Stimulated activated CD4-positive, alpha-beta T cell treated with anti-CD3 and anti-CD28 coated beads, TNF-alpha, amount 100 ng/mL, for 24 hours (primary cell): Measurements from ENCODE around the gene ZNF839.
A peak's percentile ranks its signal among the peaks of the same experiment; 100 is the strongest.
"Not testable (repeated sequence)": the region's sequence is repeated elsewhere in the genome, so short reads cannot be mapped to it uniquely, and the experiment has no call there.

Source experiments
- DNase-seq, 3 experiments: peaks; one replicate each; pipeline ENCODE4 v3.0.0-alpha.2; 2020; ENCODE audit warnings: low read depth in 3 of 3

The ZNF839 gene

GRCh38 chr14:102314242-102315011 is 5.1 kb upstream of the ZNF839 start:
- DNase-seq, result peak; percentile 64 to 78 (median 67)

- no peak for DNase-seq
Measured at GRCh38 chr14:102315121-102315520, 4.4 kb upstream of the ZNF839 start.

- DNase-seq, result no peak
Measured at GRCh38 chr14:102316338-102316742, 3.2 kb upstream of the ZNF839 start.

GRCh38 chr14:102316743-102317563 is 2.6 kb upstream of the ZNF839 start:
- DNase-seq, result peak; percentile 92 to 96 (median 92)

- peak in 1 of 3 experiments; percentile 15 for DNase-seq
Measured at GRCh38 chr14:102317564-102318248, 1.8 kb upstream of the ZNF839 start.

DNA sequence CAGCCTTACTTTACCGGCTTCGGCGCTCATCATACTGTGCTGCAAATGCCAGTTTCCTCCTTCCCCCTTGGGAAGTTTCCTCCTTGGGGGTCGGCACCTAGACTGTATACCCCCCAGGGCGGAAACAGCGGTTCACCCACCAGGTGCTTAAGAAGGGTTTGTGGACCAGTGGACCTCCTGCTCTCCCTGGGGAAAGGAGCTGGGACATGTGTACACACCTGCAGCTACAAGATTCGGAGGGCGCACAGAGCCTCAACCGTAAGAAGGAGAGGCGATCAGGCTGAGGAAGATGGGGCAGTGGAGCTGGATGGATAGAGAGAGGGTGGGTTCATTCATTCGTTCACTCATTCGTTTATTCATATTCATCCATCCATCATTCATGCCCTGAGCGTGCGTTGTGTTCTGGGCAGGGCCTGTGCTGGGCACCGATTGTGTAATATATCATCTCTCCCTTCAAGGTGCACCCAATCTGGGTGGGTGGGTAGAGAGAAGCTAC is 717 bp upstream of the ZNF839 start:
- DNase-seq, result no peak

GRCh38 chr14:102320033-102320660 is 601 bp downstream of the ZNF839 start:
- DNase-seq, result peak in 1 of 3 experiments; percentile 35

DNA sequence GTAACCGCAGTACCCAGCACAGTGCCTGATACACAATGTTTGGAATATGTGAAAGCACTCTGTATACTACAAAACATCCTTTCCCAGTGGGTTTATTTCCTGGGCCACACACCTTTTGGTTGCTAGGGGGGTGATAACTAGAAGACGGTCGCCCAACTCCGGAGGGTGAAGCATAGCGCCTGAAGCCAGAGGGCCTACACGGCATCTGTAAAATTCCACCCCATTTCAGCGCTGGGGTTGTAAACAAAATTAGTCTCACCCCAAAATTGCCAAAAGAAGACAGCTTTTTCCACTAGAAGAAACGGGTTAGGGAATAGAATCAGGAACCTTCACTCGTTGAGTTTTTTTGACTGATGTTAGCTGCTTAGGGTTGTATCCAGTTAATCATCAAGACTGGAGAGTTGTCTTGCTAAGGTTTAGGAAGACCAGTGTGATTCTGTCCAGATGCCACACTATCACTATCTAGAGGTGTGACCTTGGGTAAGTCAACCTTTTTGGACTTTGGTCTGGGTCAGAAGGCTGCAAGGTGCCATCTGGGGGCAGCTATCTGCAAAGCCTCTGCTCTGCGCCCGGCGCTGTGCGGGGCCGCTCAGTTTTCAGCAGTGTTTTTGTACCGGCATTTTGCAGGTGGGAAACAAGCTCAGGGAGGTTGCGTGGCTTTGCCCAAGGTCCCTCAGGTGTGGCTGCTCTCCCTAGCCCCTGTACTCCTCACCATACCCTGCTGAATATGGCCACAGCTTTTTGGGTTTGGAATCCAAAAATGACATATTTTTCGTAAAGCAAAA is 1.3 kb downstream of the ZNF839 start:
- DNase-seq, result no peak

- DNase-seq, result no peak
Measured at GRCh38 chr14:102321456-102322422, 2.2 kb downstream of the ZNF839 start.

GRCh38 chr14:102323102-102323501 is 3.6 kb downstream of the ZNF839 start:
- DNase-seq, result no peak

DNA sequence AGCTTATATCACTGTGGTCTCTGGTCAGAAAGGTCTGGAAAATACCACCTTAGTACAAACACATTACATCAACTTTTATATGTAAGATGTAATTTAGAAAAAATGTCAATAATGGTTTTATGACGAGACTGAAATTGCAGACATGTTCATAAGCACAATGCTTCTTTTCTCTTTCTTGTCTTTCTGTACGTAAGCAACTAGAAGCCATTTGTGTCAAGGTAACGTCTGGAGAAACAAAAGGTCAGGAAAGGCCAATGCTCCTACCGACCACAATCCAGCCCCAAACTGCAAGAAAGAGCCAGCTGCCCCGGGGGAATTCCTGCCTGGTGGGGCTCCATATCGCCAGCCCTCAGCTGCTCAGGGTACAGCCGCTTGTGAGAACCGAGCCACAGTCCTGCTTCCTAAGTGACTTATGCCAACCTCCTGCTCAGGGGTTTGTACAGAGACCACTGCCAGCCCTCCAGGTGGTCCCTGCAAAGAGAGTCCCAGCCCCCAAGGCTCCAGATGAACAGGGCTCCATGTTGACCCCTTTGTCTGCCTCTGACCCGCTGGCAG is 6.3 kb downstream of the ZNF839 start:
- no peak for DNase-seq

DNA sequence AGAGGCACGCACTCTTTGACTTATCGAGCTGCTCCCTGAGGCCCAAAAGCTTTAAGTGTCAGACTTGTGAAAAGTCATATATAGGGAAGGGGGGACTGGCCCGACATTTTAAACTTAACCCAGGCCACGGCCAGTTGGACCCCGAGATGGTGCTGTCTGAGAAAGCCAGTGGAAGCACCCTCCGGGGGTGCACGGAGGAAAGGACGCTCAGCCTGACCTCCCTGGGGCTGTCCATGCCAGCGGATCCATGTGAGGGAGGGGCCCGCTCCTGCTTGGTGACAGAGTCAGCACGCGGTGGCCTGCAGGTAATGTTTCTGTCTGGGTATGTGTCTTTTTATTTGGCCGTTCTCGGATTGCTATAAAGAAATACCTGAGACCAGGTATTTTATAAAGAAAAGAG is 7.0 kb downstream of the ZNF839 start:
- DNase-seq, result no peak

DNA sequence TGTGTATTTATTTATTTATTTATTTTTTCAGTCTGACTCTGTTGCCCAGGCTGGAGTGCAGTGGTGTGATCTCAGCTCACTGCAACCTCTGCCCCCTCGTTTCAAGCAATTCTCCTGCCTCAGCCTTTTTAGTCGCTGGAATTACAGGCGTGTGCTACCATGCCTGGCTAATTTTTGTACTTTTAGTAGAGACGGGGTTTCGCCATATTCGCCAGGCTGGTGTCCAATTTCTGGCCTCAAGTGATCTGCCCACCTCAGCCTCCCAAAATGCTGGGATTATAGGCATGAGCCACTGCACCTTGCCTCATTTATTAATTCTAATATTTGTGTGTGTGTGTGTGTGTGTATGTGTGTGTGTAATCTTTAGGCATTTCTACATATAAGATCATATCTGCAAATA is 9.8 kb downstream of the ZNF839 start:
- DNase-seq, result not testable (repeated sequence)

DNA sequence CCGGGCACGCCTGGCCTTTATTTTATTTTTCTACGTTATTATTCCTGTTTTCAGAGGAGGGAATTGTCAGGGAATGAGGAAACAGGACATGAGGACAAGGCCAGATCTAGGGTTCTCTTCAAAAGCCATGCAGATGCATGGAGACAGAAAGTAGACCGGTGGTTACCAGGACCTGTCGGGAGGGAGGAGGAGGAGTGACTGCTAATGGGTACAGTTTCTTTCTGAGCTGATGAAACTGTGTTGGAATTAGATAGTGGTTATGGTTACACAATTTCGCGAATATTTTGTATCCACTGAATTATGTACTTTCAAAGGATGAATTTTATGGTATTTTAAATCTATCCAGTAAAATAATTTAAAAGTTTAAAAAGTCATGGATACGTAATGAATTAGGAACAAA is 11.3 kb downstream of the ZNF839 start:
- no peak for DNase-seq

DNA sequence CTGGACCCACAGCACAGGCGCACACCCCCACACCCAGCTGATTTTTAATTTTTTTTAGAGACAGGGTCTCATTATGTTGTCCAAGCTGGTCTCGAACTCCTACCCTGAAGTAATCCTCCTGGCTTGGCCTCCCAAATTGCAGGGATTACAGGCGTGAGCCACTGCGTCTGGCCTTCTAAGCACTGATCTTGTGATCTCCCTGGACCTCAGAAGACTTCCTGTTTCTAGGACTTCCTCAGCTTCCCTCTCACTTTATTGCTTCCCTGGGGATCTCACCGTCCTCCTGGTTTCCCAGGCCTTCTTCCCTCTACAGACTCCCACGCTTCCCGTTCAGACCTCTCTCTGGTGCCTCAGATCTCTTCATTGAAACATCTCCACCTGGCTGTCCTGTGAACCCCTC is 13.8 kb downstream of the ZNF839 start:
- DNase-seq, result no peak

- no peak for DNase-seq
Measured at GRCh38 chr14:102333795-102334705, 14.5 kb downstream of the ZNF839 start.

- DNase-seq, result no peak
Measured at GRCh38 chr14:102335163-102335562, 15.6 kb downstream of the ZNF839 start.

GRCh38 chr14:102338724-102339123 is 19.2 kb downstream of the ZNF839 start:
- no peak for DNase-seq
